GM12878 (cell line): ENCODE measurements around the gene EOMES.
A peak's percentile ranks its signal among the peaks of the same experiment; 100 is the strongest.

Source experiments
- POLR2AphosphoS5 ChIP-seq: IDR thresholded peaks from 2 replicates; pipeline ENCODE4 v1.6.1; 2011; ENCODE audit warnings: mild to moderate bottlenecking, low read length, inconsistent platforms
- TF ChIP-seq, protein P1 (sequence below), 3 experiments: IDR thresholded peaks in 2 of 3; conservative IDR thresholded peaks in 1 of 3; 2 replicates each; pipeline ENCODE4 v1.5.1; 2011; ENCODE audit warnings: low read depth in 3 of 3, low read length in 3 of 3, mild to moderate bottlenecking in 3 of 3, control low read depth in 2 of 3, moderate library complexity in 2 of 3, inconsistent platforms in 1 of 3, mixed read lengths in 1 of 3; ENCODE audit not compliant: control insufficient read depth in 2 of 3, insufficient read depth in 1 of 3; ENCODE audit errors: extremely low read depth in 1 of 3

DNA sequence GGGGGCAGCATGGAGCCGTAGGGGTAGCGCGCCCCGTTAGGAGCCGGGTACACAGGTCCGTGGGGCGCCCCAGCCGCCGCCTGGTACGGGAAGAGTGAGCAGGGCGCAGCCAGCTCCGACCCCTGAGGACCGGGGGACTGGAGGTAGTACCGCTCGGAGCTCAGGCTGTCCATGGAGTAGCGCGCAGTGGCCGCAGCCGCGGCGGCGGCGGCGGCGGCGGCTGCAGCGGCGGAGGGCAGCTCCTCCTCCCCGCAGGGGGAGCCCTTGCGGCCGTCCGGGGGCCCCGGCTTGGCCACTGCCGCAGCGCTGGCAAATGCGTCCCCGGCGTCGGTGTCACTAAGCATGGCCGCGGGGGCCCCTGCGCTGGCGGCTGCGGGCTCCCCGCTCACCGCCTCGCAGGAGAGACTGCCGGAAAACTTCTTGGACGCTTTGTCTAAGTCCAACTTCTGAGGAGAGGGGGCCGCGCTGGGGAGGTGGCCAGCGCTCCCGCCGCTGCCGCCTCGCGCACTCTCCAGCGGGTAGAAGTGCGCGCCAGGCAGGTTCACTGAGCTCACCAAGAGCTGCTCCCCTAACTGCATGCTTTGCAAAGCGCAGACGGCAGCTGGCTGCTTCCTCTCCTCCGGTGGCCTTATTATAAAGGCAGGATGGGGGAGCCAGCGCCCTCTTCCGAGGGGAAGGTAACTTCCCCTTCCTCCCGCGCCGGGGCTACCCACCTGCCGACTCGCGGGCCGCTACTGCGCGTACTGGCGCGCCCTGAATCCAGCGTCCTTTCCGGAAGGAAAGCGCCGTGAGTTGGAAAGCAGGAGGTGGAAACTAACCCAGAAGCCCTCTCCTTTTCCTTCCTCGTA, at the start of gene EOMES:
- TF ChIP-seq POLR2AphosphoS5, result no peak
- TF ChIP-seq, protein P1, sequence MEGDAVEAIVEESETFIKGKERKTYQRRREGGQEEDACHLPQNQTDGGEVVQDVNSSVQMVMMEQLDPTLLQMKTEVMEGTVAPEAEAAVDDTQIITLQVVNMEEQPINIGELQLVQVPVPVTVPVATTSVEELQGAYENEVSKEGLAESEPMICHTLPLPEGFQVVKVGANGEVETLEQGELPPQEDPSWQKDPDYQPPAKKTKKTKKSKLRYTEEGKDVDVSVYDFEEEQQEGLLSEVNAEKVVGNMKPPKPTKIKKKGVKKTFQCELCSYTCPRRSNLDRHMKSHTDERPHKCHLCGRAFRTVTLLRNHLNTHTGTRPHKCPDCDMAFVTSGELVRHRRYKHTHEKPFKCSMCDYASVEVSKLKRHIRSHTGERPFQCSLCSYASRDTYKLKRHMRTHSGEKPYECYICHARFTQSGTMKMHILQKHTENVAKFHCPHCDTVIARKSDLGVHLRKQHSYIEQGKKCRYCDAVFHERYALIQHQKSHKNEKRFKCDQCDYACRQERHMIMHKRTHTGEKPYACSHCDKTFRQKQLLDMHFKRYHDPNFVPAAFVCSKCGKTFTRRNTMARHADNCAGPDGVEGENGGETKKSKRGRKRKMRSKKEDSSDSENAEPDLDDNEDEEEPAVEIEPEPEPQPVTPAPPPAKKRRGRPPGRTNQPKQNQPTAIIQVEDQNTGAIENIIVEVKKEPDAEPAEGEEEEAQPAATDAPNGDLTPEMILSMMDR (IDR thresholded peaks at IDR 0.05 in 2 of 3, conservative IDR thresholded peaks at IDR 0.05 in 1 of 3; ENCODE audit: control insufficient read depth in 2 of 3, extremely low read depth in 1 of 3, insufficient read depth in 1 of 3, low read depth in 3 of 3, low read length in 3 of 3), result peak; percentile 10 to 61 (median 52); a peak in 5 of 6 replicates
